ENCODE results near the gene PIAS4.

DNA sequence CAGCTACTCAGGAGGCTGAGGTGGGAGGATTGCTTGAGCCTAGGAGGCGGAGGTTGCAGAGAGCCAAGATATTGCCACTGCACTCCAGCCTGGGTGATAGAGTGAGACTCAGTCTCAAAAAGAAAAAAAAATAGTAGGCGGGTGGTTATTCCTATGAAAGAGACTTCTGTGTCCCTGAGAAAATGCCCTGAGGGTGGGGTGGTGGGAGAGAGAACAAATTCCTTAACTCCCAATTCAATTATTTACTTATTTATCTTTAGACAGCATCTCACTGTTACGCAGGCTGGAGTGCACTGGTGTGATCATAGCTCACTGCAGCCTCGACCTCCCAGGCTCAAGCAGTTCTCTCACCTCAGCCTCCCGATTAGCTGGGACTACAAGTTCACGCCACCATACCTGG lies 11.9 kb upstream of the PIAS4 start:
- no peak for TF ChIP-seq YY1 (IDR thresholded peaks at IDR 0.05; ENCODE audit: insufficient read depth, insufficient read length)
- no peak for TF ChIP-seq ZNF274 (IDR thresholded peaks at IDR 0.05; ENCODE audit: low read depth, low read length)
- TF ChIP-seq SUZ12 (IDR thresholded peaks at IDR 0.05; ENCODE audit: extremely low read depth, insufficient read depth, insufficient read length) = no peak

Data from NT2/D1 (cell line).